GM21367 (cell line): Measurements from ENCODE around the gene ST3GAL5.
"Not testable (repeated sequence)": the region's sequence is repeated elsewhere in the genome, so short reads cannot be mapped to it uniquely, and the experiment has no call there.

Experiments
- ATAC-seq: cut with Tn5 transposase; IDR thresholded peaks from one replicate; pipeline ENCODE4 v1.9.1; 2021; ENCODE audit not compliant: unreplicated experiment

The ST3GAL5 gene

DNA sequence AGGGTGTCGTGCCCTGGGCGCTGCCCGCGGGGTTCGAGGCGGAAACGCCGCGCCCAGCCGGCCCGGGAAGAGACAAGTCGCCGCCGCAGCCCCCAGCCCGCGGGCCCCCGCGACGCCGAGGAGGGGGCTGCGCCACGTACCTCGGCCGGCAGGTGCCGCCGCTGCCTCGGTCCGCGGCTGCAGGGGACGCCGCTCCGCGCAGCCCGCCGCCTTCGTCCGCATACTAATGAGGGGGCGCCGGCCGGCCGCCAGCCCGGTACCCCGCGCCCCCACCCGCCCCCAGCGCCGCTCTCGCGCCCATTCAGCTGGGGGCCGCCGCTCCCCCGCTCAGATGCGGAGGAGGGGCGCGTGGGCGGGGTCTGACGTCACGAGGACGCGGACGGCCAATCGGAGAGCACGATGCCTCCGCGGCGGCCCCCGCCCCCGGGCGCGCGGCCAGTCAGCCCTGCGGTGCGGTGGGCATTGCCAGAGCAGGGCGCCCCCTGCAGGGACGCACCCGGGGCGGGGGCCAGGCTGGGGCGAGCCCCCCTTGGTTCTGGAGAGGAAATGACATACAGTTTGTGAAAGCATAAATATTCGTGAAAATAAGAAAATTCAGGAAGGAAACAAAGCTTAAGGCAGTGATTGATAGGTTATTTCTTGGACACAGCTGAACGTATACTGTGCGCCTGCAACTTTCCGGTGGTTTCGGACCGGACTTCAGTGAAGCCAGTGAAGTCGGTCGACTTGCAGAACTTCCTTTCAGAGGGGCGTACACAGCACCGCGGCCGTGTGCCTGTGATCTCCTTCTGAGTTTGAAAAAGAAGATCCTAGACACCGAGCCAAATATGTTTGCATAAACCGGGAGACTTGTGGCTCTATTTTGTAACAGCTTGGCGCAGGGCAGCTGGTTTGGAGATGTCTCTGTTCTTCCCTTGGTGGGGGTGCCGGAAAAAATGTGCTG lies at the start of gene ST3GAL5:
Gene ST3GAL5, minus strand, starts transcription at position 307 of the 943 bp plus-strand sequence. Its CDS starts 85 bp downstream, at position 222.
- ATAC-seq = peak; percentile 75

DNA sequence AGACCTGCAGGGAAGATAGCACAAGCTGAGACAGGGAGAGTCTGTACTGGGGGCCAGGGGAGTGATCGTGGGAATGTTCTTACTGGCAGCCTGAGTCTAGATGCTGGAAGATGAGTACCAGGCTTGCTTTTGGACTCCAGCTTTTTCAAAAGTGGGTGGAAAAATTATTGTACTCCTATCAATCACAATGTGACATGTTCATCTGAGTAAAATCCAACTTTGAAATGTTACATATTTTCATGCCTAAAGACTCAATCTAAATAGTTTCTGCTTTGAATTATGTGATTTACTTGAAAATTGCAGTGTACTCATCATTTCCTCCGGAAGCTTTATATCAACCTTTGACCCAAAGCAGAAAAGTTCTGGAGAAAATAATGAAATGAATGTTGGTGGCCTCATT lies 49.7 kb upstream of the ST3GAL5 start:
- ATAC-seq = no peak

DNA sequence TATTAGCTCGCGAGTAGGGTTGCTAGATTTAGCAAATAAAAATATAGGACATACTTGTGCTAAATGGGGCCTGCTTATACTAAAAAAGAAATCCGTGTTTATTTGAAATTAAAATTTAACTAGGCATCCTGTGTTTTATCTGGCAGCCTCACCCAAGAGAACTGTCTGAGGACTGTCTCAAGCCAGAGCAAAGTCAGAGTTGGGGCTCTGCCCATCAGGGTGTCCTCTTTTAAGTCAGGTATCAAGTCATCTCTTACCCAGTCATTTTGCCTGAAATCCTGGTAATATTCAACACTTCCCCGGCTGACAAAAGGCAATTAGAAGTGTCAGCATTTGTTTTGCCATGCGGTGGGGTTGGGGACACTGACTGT lies 48.3 kb upstream of the ST3GAL5 start:
- no peak for ATAC-seq

DNA sequence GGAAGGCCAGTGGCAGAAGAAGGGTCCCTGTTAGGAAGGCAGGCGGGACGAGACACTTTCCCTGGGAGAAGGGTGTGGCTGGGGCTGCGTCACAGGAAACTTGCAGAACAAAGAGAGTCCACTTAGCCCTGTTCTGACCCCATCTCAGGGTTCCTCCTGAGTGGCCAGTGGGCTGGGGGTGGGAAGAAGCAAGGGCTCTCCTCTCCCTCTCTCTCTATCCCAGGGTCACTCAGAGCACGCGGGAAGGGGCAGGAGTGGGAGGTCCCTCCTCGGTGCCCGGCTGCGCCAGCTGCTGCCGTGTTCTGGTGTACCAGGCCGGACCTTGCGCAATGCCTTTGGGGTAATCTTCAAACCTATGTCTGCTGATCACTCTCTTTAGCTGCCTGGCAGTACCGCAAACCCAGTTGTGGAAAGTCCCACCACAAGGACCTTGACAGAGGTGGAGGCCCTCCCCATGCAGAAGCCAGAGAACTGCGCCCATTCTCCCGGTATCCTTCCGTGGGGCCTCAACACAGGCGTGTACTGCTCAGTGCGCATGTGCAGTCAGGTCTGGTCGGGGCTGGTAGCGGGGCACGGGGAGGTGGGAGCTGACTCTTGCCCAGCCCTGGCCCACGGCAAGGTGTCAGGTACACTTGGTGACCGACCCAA lies 47.8 kb upstream of the ST3GAL5 start:
- no peak for ATAC-seq

DNA sequence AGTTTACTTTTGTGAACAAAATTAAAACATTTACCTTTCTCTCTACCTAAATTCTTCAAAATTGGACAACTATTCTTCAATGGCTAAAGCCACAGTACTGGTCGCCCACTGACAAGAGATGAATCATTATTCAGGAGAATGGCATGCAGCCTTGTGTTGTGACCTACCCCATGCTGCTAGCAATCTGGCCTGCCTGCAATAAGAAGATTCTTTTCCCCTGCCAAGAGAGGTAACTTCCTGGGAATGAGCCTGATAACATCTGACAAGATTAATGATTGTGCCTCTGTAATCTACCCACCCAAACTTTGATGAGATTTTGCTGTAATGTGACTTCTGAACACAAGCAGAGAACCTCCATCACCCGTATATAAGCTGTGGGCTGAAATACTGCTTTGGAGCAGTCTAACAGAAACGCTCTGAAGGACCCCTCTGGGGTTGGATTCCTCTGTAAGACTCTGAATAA lies 47.0 kb upstream of the ST3GAL5 start:
- no peak for ATAC-seq

DNA sequence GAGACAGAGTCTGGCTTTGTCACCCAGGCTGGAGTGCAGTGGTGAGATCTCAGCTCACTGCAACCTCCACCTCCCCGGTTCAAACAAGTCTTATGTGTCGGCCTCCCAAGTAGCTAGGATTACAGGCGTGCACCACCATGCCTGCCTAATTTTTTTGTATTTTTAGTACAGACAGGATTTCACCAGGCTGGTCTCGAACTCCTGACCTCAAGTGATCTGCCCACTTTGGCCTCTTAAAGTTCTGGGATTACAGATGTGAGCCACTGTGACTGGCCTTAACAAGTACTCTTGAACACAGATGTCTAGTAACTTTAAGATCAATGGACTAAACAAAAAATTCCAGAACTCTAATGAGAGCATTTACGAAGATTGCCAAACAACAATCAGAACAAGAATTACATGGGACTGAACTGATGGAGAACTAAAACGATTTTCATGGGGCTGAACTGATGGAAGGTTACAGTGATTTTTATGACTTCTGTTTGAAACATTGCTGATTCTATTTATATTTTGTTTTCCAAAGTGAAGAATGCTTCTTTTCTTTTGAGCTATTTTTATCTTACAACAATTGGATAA lies 46.5 kb upstream of the ST3GAL5 start:
- no peak for ATAC-seq

DNA sequence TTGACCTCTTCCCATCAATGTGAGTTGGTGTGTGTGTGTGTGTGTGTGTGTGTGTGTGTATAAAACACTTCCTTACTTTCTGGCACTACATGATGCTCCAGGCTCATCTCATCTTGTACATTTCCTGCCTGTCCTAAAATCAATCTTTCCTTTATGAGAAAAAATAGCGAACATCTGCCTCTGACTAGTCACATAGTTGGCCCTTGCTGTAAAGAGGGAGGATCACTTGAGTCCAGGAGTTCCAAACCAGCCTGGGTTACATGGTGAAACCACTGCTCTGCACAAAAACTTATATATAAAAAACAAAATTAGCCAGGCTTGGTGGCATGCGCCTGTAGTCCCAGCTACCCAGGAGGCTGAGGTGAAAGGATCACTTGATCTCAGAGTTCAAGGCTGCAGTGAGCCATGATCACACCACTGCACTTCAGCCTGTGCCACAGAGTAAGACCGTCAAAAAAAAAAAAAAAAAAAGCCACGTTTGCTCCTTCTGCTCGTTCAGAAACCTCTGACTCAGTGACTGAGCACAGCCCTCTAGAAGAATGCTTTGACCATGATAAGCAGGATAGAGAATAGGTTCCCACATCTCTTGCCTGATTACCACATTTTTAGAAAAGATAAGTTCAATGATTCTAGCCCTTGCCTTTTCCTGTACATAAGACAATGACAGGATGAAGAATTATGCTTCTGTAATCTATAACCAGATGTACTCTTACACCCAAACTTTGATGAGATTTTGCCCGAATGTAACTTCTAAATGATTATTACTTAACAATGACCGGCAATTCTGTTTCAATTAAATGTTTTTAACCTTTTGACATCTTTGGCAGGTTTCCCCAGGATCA lies 45.2 kb upstream of the ST3GAL5 start:
- no peak for ATAC-seq

DNA sequence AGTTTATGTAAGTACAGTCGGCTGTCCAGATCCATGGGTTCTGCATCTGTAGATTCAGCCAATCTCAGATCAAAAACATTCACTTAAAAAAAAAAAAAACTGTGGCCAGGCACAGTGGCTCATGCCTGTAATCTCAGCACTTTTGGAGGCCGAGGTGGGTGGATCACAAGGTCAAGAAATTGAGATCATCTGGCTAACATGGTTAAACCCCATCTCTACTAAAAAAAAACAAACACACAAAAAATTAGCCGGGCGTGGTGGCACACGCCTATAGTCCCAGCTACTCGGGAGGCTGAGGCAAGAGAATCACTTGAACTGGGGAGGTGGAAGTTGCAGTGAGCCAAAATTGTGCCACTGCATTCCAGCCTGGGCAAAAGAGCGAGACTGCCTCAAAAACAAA lies 42.4 kb upstream of the ST3GAL5 start:
- ATAC-seq = not testable (repeated sequence)

DNA sequence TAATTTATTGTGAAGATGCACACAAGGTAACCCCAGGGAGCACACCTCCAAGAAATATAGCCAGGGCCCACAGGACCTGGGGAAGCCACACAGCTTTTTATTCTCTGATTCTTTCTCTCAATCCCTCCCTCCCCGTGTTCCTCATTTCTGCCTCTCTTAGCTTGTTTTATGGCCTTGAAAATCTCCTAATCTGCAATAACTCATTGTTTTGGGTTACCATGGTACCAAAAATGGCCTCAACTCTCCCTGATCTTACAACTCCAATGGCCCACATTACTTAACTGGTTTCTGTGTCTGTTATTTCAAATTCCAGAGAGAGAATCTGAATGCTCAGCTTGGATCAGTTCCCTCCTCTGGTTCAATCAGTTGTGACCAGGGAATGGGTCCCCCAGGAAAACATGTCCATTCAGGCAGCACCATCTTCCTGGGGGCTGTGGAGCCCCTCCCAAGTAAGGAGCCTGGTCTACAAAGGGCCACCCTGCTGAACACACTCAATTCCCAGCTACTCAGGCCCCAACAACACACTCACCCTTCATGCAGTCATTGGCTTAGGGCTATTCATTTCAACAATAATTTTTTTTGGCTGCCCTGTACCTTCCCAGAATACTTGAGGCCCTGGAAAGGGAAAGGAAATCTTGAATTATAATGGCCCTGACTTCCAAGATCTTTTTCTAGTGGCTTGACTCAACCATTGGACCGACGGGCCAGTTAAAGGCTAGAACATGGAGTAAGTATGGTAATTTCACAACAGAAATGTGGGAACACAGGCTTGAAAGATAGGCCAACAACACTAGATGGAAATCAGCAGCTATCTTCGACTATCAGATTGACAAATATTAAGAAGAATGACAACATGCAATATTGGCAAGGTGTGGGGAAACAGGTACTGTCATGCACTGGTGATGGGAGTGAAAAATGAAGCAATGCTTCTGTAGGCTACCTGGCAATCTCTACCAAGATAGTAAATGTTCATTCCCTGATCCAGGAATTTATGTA lies 41.6 kb upstream of the ST3GAL5 start:
- ATAC-seq = no peak

DNA sequence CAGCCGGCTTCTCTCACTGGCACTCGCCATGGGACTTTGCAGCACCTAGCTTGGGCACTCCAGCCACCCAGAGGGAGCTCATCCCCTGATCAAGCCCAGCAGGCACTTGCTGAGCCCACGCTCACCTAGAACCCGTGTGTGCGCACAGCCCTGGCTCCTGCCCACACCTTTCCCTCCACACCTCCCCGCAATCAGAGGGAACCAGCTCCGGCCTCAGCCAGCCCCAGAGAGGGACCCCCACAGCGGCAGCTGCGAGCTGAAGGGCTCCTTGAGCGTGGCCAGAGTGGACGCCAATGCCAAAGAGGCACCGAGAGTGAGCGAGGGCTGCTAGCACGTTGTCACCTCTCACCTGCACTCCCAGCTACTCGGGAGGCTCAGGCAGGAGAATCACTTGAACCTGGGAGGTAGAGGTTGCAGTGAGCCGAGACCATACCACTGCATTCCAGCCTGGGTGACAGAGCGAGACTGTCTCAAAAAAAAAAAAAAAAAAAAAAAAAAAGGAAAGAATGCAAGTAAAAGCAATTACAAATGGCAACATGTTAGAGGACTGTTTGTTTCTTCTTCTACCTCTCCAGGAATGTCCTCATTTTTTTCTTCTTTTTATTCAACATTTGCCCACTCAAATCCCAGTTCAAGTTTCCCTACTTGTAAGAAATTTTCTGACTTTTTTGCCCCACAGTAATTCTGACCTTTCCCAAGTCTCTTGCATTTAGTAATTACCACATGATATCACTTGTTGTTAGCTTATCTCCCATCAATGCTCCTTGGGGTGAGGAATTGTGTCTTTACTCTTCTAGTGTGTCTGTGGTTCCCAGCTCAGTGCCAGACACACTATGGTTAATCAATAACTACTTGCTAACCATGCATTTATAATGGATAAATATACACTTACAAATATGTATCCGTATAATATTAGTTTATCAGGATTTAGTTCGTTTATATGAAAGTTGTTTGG lies 40.6 kb upstream of the ST3GAL5 start:
- no peak for ATAC-seq

DNA sequence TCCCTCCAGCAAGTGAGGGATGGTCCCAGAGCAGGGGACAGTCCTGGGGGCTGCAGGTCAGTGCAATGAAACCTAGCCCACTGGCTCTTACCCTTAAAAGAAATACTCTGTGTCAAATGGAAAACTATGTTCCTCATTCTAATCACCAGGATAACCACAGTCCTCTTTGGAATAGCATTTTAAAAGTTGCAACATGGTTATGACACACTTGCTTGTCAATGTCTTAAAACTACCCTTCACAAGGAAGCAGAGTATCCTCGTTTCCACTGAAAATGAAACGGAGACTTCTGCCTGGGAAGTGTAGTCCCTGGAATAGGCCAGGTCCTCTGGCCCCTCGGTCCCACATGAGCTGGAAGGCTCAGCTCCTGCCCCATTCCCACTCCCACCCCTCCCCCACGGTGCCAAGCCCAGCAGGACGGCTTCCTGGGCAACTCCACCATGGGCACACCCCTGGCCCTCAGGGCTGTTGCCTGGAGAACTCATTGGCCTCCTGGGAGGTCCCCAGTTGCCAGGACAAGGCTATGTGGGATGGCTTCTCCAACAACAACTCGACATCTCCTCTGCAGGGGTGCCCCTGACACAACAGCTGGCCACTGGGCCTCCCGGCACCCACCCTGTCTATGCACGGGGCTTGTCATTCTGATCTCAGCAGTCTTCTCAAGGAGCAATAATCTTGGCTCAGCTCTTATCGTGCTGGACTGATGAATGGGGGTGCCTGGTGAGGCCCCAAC lies 38.3 kb upstream of the ST3GAL5 start:
- no peak for ATAC-seq

DNA sequence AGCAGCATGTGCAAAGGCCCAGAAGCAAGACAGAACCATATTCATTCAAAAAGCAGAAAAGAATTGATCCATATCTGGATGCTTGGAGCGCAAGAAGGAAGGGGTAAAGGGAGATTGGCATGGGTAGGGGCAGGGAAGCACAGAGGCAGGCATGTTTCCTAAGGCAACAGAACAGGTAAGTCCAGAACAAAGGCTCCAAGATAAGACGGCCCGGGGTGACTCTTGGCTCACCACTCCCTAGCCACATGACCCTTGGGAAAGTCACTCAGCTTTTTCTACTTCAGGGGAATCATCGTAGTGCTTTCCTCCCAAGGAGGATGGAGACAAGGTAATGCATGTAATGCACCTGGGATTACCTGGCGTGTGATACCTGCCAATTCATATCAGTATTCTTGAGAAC lies 37.7 kb upstream of the ST3GAL5 start:
- no peak for ATAC-seq

DNA sequence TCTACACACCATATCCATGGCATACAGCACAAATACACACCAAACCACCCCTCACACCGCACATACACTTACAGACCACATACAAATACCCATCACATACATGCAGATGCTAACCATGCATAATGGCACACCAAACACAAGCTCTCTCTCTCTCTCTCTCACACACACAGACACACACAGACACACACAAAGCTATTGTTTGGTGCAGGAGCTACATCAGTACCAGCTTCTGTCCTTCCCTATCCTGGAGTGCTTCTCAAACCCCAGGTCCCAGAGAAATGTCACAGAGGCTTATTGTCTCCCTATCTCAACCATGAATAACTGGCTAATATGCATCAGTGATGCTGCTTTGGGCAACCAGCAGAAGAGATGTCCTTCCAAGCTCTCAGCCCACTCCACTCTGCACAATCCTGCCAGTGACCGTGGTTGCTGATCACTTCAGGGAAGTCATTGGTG lies 36.5 kb upstream of the ST3GAL5 start:
- no peak for ATAC-seq

DNA sequence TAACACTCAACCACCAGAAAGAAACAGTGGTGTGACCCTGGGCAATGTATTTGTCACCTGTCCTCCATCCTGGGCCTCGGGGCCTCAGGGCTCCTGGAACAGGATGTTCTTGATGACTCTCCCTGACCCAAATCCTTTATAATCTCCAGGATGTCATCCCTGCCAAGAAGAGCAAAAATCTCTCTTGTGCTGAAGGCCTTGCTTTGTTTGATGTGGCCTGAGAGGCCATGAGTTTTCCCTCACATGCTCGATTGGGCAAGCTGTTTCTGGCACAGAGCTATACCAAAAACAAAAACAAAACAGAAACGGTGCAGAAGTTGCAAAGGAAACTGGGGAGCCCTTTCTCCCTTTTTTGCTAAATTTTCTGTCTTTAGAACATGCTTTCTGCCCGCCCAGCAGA lies 35.7 kb upstream of the ST3GAL5 start:
- no peak for ATAC-seq

DNA sequence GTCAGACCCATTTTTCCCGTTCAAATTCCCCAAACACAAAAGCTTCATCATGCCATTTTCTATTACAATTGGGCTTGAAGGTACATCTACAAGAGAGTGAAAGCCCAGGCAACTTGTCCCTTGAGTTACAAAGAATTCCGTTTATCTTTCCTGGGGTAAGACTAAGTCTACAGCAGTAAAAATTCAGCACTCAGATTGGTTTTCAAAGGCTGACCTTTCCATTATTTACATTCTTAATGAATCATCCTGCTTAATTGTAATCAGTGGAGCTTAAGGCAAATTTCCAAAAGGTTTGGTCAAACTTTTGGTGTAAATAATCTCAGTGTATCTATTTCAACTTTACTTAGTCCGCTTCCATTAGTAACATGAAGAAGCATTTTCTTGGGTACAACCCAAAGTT lies 33.4 kb upstream of the ST3GAL5 start:
- ATAC-seq = no peak

DNA sequence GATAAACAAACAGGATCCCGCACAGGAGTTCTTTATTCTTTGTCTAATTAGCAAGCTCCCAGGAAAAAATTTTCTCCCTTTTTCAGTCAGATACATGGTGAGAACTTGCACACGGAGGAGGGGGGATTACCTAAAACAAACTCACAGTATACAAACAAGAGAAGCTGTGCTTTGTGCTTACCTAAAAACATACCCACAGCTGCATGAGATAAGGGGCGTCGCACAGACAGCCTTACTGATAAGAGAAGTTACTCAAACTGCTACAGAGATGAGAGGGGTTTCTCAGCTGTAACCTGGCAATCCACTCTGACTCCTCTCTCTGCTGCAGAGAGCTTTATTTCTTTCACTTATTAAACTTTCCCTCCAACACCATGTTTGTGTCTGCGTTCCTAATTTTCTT lies 32.9 kb upstream of the ST3GAL5 start:
- no peak for ATAC-seq

DNA sequence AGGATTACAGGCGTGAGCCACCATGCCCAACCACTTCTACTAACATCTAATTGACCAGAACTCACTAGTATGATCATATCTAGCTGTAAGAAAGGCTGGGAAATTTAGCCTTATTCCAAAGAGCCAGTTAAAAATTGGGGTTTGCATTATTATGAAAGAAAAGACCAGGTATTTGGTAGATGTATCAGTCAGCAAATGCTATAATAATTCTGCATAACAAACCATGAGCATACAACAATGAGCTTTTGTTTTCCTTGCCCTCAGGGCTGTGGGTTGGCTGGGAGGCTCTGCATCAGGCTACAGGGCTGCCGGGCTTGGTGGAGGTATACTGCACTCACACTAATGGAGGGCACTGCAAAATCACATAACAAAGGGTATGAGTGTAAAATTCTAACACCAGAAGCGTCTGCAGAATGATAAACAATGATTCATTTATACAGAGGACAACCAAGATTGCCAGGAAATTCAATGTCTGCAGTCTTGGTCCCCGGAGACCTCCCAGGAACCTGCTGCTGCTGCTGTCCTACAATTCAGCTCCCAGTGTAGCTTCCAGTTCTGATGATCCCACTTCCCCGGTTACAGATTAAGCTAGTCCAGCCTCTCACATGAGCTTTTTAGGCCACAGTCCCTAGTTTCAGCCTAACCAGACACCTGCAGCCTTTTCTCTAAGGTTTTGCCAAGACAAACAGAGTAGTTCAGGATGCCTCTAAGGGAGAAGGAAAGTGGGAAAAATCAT lies 32.2 kb upstream of the ST3GAL5 start:
- ATAC-seq = no peak
